Stimulated activated CD8-positive, alpha-beta memory T cell treated with anti-CD3 and anti-CD28 coated beads, Interleukin-7, amount 100 ng/mL, for 4 hours (primary cell): Measurements from ENCODE around the gene KLF13.

Source experiments
- DNase-seq, 2 donors: peaks; one replicate each; pipeline ENCODE4 v3.0.0-alpha.2; 2020; ENCODE audit warnings: low read depth in 2 of 2

Gene KLF13

GRCh38 chr15:31381801-31382712 lies 55.4 kb downstream of the KLF13 start:
- DNase-seq: no peak

GRCh38 chr15:31382713-31383045 lies 56.0 kb downstream of the KLF13 start:
- DNase-seq: no peak

- DNase-seq: no peak
These were observed 56.5 kb downstream of the KLF13 start for GRCh38 chr15:31383139-31383538.

- DNase-seq: no peak
These were observed 57.9 kb downstream of the KLF13 start for GRCh38 chr15:31384568-31384967.

GRCh38 chr15:31385736-31386135 lies 59.1 kb downstream of the KLF13 start:
- no peak for DNase-seq

- DNase-seq: no peak
These were observed 60.5 kb downstream of the KLF13 start for GRCh38 chr15:31387092-31387478.

GRCh38 chr15:31387479-31388118 lies 61.0 kb downstream of the KLF13 start:
- DNase-seq: no peak

GRCh38 chr15:31389576-31389975 lies 62.9 kb downstream of the KLF13 start:
- DNase-seq: no peak

GRCh38 chr15:31390029-31390428 lies 63.4 kb downstream of the KLF13 start:
- no peak for DNase-seq

- DNase-seq: no peak
These were observed 64.3 kb downstream of the KLF13 start for GRCh38 chr15:31390777-31391486.

- DNase-seq: peak; percentile 52 to 79
These were observed 65.3 kb downstream of the KLF13 start for GRCh38 chr15:31391687-31392671.

- DNase-seq: no peak
These were observed 66.2 kb downstream of the KLF13 start for GRCh38 chr15:31392761-31393401.

GRCh38 chr15:31393444-31394091 lies 66.9 kb downstream of the KLF13 start:
- DNase-seq: no peak

- no peak for DNase-seq
These were observed 70.4 kb downstream of the KLF13 start for GRCh38 chr15:31396881-31397560.

GRCh38 chr15:31397851-31398661 lies 71.4 kb downstream of the KLF13 start:
- no peak for DNase-seq

- DNase-seq: no peak
These were observed 72.2 kb downstream of the KLF13 start for GRCh38 chr15:31398677-31399301.

- no peak for DNase-seq
These were observed 73.0 kb downstream of the KLF13 start for GRCh38 chr15:31399544-31400171.
